ENCODE results near the gene BORCS5. TPM values are rescaled to one million over a fixed set of nuclear protein-coding genes. Genes with fewer than 3 reads are reported as not detected.

The BORCS5 gene
- total RNA-seq, 1 experiment from 2014 or later, result 13.9 TPM

- Histone ChIP-seq H3K4me1 (ENCODE audit: insufficient read depth, low read length) (no peaks in the 10 kb centered on the region), H2BK20ac (ENCODE audit: low read depth, low read length, poor library complexity, severe bottlenecking) (no peak overlapping the region)
- H3K27ac Mint-ChIP-seq, result peak overlapping the region in 1 of 3 experiments; percentile 42; a peak in 1 of 7 replicates
Measured at GRCh38 chr12:12451098-12451497, 94.2 kb downstream of the BORCS5 start.

More at GRCh38 chr12:12451098-12451497, 94.2 kb downstream of the BORCS5 start:
- Histone ChIP-seq H4K20me1 (ENCODE audit: control insufficient read depth, insufficient read depth, insufficient read length) (no peaks in the 10 kb centered on the region), H3K79me2 (ENCODE audit: insufficient read depth, low read length) (no peaks in the 10 kb centered on the region), H3K27ac (ENCODE audit: insufficient read length, low read depth, low read length) (no peak overlapping the region), H3K4me2 (ENCODE audit: insufficient read depth, insufficient read length, low read length) (no peak overlapping the region), H3K4ac (ENCODE audit: low read depth, low read length) (no peak overlapping the region), H3T11ph (ENCODE audit: low read length) (no peak overlapping the region), H4K5ac (ENCODE audit: insufficient read length, low read depth, low read length) (no peak overlapping the region), H2AFZ (ENCODE audit: low read length) (no peak overlapping the region), H3K56ac (ENCODE audit: insufficient read length, low read depth, low read length) (no peak overlapping the region), H4K8ac (replicated peaks; ENCODE audit: insufficient read length, low read depth, low read length) (no peak overlapping the region), H3K9ac (ENCODE audit: extremely low read depth, insufficient read length, low read length) (no peak overlapping the region), H3K79me1 (ENCODE audit: insufficient read depth, low read depth, low read length, poor library complexity, severe bottlenecking) (no peaks in the 10 kb centered on the region), H4K91ac (ENCODE audit: insufficient read length, low read depth, low read length) (no peak overlapping the region), H2AK5ac (ENCODE audit: insufficient read length, low read length) (no peak overlapping the region), H2BK15ac (ENCODE audit: low read depth, low read length) (no peak overlapping the region), H2BK120ac (ENCODE audit: low read depth, low read length, poor library complexity, severe bottlenecking) (no peak overlapping the region), H3K23ac (ENCODE audit: insufficient read length, low read depth, low read length) (no peak overlapping the region), H2BK5ac (ENCODE audit: insufficient read length, low read length) (no peak overlapping the region), H3K23me2 (ENCODE audit: insufficient read length, low read depth, low read length, poor library complexity, severe bottlenecking) (no peaks in the 10 kb centered on the region), H3K18ac (ENCODE audit: insufficient read length, low read depth, low read length) (no peak overlapping the region), H3K9me3 (ENCODE audit: control insufficient read depth, low read depth, low read length) (no peaks in the 10 kb centered on the region), H3K14ac (ENCODE audit: insufficient read depth, low read length) (no peak overlapping the region), H2BK12ac (ENCODE audit: insufficient read length, low read depth, low read length) (no peak overlapping the region), H3K27me3 (ENCODE audit: insufficient read depth, low read length) (no peaks in the 10 kb centered on the region)
- WGBS (ENCODE audit: extremely low coverage, insufficient read length, low lambda C conversion rate), result no CpG with 5 or more reads among the region's 4 CpGs
- TF ChIP-seq CTCF (conservative IDR thresholded peaks at IDR 0.05), result no peak
- H3K4me1 Mint-ChIP-seq, result peaks cover 26 to 29% of the 10 kb centered on the region in 2 experiments
- H3K36me3 Mint-ChIP-seq (ENCODE audit: insufficient read depth in 1 of 3, low read depth in 3 of 3), result no peaks in the 10 kb centered on the region
- no peak overlapping the region for H3K4me3 Mint-ChIP-seq
- DNase-seq, result no peak
- H3K27me3 Mint-ChIP-seq (ENCODE audit: low read depth), result no peaks in the 10 kb centered on the region
- no peaks in the 10 kb centered on the region for H3K9me3 Mint-ChIP-seq

All from H9 (cell line).